RPMI7951 (cell line): Measurements from ENCODE around the gene COPB2. TPM values are rescaled to one million over a fixed set of nuclear protein-coding genes. Genes with fewer than 3 reads are reported as not detected.
A peak's percentile ranks its signal among the peaks of the same experiment; 100 is the strongest.

Source experiments
- DNase-seq: peaks from one replicate; pipeline ENCODE4 v3.0.0-alpha.2; 2012; ENCODE audit warnings: low read depth
- total RNA-seq: library from RNA; depleted of rRNA; stranded (reverse); fragments of >200 nt; shearing (Covaris generic); gene quantifications from 2 replicates; pipeline ENCODE4 v1.2.3, GENCODE V29; 2014

The COPB2 gene
- total RNA-seq, 1 experiment from 2014 or later = 192 TPM

DNA sequence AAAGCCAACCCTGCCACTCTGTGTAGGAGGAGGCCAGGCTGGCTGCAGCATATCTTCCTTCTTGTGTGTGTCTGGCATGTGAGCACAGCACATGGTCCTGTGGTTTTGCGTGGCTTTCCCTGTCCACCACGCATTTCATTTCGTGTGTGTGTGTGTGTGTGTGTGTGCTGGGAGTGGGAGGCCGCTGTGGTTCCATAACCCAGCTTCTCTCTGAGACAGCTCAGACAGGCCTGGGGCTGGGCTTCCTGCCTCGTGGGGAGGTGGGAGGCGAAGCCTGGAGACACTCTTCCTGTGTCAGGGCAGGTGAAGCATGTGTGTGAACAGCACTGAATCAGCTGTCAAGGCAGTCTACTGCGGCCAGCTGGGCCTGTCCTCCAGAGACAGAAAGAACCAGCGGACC lies 61.6 kb downstream of the COPB2 start:
- peak; percentile 32 for DNase-seq

DNA sequence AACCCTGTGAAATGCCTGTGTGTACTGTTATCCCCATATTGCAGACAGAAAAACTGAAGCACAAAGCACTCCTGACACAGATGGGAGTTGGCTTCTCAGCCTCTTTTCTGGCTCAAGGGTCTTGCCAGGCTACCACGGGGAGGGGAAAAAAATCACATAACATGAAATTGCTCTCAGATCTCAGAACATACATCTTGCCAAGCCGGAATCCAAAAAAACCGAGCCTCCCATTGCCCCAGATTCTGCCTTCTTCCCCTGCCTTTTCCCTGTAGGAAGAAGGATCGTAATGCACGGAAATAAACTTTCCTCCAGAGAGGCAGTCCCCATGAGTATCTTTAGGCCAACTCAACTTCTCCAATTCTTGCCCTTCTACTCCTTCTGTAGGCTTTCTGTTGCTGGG lies 62.2 kb downstream of the COPB2 start:
- DNase-seq = no peak

DNA sequence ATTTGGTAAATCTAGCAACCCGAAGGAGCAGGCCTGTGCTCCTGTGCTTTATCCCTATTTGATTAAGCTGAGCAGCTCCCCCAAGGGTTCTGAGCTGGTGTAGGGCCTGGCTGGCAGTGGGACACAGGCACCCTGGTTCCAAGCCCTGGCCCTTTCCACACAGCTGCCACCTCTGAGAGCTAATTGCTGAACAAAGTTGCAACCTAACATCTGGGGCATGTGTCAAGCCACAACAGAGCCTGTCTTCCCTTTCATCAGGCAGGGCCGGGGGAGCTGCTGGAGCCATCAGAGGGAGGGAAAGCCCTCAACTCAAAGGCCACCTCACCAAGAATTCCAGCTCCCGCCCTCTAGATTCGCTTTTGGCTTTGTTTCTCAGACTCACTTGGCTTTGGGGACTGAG lies 62.7 kb downstream of the COPB2 start:
- peak; percentile 58 for DNase-seq

DNA sequence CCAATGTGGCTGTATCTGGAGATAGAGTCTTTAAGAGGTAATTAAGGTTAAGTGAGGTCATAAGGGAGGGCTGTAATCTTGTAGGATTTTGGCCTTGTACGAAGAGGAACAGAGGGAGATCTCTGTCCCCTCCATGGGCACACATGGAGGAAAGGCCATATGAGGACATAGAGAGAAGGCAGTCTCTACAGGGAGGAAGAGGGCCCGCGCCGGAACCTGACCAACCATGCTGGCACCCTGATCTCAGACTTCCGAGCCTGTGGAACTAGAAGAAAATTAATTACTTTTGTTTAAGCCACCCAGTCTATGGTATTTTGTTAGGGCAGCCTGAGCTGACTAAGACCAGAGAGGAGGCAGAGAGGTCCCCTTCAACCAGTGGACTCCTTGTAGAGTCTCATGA lies 63.3 kb downstream of the COPB2 start:
- no peak for DNase-seq

DNA sequence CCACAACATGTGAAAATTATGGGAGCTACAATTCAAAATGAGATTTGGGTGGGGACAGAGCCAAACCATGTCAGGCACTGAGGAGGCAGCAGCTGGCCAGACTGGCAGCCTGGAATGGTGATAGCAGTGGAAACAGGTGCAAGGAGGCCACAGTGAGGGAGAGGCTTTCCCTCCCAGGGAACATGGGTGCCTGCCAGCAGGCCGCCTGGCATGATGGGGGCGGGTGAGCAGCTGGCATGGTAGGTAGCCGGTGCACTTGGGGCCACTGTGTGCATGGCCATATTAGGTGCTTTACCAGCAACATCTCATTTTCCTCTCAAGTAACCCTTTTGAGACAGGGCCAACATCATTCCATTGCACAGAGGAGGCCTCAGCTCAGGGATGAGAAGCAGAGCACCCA lies 63.9 kb downstream of the COPB2 start:
- no peak for DNase-seq

DNA sequence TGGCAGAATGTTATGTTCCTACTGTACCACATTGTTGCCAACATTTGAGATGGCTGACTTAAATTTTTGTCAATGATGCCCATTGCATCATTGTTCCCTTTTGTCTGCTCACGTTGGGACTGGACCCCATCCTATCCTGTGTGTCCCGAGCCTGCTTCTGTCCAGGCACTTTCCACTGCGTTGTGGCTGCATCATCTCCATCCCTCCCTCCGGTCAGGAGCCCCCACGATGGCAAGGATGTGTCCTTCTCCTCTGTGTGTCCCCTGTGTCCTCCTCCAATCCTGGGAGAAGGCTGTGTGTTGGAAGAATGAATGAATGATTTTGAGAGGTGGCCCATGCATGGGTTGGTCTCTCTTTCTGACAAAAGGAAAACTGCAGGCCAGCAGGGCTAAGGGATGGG lies 65.0 kb downstream of the COPB2 start:
- DNase-seq = no peak

DNA sequence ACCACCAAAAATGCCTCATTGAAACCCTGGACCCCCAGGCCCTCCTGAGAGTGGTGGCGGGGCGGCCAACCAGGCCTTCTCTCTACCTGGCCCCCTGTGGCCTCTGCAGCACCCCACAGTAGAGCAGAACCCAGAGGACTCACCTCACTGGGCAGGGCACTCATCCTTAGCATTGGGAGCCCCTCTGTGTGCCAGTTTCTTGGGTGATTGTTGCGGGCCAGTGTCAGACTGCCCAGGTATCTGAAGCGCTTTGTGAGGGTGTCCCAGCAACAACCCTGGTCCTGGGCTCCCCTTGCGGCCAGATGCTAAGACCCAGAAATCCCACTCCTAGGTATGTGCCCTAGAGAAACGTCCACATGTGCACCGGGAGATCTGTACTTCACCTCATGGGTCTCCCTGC lies 66.3 kb downstream of the COPB2 start:
- no peak for DNase-seq

DNA sequence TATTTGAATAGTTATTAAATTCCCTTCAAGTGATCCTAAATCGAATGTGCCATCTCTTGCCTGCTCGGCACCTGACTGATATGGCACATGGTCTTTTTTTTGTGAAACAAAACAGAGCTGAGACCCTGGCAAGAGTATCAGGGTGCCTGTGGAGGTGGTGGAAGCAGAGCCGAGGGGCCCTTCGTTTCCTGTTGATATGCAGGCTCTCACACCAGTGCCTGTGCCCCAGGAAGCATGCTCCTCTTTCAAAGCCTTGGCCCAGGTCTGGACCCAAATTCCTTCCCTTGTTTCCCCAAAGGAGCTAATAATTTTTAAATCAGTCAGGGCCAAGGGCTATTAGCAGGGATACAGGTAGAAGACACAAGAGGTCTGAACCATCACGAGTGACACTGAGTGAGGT lies 67.1 kb downstream of the COPB2 start:
- DNase-seq = no peak

DNA sequence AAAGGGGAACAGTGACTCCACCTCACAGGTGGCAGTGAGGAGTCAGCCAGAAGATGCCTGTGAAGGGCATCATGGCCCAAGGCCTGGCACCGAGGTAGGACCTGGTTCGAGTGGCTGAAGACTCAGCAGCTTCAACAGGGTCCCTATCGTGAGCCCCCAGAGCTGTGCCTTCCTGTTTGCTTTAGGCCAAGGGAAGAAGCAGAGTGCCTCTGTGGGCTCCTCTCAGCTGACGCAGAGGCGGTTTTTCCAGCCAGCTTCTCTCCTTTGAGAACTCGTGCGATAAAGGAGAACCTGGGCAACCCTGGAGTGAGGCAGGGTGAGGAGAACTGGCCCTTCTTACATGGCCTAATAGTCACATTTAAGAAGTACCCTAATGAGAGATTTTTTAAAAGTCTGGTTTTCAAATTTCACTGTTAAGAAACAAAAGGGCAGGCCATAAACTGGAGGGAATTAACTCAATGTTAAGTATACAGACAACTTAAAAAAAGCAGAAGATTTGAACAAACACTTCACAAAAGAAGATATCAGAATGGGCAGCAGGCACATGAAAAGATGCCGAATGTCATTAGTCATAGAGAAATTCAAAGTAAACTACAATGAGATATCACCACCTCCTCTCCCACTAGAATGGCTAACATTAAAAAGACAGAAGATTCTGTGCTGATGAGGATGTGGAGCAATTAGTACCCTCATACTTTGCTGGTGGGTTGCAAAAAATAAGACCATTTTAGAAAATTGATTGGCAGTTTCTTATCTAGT lies 68.7 kb downstream of the COPB2 start:
- no peak for DNase-seq

DNA sequence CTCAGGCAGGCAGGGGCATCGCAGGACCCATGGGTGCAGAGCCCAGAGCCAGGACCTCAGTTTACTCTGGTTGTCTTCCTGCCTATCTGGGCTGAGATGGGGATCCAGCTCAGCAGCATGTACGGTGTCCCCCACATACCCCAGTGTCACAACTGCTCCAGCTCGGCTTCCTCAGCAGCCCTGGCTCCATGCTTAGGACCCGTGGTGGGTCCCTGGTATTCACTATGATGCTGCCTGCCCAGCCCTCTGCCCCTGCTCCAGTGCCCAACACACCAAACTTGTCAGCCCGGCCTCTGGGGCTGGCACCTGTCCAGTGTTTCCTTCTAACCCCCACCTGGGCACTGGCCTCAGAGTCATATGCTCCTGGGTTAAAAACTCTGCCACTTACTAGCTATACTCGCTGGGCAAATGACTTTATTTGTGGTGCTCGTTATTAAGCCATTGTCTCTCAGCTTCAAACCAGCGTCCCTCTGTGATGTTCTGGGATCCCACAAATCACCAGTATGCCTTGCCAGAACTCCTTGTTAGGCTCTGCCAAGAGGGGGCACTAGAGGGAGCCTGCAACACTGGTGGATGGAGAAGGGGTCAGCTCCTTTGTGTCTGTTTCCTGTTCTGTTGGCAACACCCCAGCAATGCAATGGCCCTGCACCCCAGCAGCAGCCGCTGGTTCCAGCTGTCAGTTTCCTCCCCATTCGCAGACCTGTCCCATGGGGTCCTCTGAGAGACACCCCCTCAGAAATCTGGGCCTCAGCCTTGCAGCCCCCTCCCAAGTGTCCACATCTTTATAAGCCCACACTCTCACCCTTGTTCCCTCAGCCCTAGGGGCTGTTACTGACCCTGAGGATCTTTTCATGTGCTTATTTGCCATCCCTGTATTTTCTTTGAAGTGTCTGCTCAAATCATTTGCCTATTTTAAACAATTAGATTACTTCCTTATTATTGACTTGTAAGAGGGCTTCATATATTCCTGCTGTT lies 69.7 kb downstream of the COPB2 start:
- DNase-seq = peak; percentile 35

DNA sequence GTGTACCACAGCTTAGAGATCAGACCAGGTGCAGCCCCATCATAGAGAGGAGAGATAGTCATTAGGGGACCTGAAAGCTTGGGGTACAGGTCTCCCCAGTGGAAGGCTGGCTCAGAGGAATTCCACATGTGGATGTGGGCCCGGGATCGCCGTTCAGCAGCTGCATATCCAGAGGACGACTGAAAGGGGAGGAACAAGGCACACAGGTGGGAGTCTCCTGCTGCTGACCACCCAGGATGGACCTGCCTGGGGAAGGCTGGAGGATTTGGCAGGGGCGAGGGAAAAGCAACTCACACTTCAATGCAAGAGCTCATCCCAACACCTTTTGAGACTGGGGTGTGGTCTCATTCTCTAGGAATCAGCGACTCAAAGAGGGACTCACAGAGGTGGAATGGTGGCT lies 70.6 kb downstream of the COPB2 start:
- DNase-seq = no peak

DNA sequence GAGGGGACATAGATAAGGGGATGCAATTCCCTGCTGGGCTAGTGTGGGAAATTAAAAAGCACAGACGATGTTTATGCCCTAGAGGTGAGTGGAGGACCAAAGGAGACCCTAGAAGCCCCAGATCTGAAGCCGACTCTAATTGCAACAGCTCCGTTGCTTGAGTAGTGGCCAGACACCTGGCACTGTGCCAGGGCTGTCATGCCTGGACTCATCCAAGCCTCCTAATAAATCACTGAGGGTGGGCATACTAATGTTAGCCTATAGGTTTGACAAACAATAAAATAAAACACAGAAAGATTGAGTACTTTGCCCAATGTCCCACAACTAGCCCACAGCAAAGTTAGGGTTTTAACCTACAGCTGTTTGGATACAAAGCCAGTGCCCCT lies 71.0 kb downstream of the COPB2 start:
- no peak for DNase-seq

DNA sequence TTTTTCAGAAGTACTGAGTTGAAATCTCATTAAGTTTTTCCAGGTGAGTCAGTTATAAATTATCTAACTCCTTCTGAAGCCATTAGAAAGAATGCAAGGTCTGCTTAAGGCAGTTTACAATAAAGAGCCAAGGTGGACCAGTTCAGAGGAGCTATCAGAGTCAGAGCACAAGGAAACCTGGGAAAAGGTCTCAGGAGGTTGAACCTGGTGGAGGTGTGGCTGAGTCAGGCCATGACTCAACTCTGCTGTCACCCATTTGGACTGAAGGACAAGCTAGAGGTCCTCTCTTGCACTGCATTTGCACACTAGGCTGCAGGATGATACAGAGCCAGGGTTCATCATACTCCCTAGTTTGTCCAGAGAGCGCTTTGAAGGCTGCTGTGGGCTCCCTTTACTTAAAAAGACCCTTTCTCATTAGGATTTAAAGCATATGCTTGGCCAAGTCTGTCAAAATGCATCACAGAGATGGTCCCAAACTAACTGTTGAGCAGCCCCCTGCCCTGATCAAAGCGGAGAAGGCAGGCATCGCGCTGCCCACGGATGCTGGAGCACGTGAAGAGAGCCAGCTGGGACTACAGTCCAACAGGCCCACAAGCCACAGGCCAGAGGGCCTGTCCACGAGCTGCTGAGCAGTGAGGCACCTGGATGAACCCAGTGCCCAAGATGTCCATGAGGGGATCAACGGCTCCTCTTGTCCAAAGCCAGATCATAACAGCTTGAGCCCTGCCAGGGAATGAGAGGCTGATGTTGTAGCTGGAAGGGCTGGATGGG lies 71.6 kb downstream of the COPB2 start:
- DNase-seq = no peak

DNA sequence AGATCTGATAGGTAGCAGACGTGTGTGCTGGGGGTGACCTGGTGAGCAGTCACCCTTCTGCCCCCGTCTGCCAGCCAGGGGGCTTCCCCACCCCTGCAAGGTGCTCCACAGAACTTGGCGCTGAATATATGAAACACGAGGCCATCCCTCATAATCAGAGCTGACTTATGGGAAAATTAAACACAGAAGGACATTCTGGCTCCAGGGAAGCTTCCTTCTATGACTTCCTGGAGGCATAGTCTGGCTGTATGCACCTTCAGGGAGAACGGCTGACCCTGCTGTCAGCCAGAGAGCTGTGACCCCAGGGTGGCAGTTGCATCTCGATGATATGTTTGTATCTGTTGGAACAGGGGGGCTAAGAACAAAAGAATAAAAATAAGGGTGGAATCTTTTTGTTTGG lies 72.2 kb downstream of the COPB2 start:
- no peak for DNase-seq

DNA sequence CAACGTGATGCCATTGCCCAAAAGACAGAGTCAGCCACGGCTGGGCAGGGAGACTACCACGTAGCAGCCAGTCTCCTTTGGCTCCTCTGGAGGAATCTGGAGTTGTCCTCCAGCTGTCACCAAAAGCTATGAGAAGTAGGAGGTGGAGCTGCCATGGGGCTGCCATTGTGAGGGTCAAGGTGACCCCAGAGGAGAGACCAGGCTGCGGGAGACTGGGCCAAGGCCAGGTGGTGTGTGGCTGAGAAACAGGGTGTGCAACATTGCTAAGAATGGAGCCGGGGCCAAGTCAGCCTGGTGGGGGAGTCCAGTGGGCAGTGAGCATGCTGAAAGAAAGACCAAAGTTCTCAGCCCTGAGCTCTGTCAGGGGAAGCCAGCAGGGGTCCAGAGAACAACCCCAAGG lies 75.5 kb downstream of the COPB2 start:
- no peak for DNase-seq

DNA sequence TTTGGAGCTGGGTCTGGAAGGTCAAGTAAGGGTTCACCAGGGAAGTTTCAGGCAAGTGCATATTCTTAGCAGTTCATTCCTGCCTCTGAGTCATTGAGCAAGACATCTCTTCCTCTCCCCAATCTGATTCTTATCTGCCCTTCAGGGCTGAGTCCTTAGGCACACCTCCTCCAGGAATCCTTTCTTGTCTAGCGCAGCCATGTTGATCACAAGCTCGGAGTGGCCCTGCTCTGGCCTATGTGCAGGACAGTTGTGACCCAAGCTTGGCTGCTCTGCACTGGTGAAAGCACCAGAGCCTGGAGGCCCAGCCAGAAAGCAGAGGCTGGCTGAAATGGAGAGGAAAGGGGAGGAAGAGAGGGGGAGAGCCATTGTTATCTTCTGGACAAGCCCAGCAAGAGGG lies 76.5 kb downstream of the COPB2 start:
- DNase-seq = peak; percentile 88

DNA sequence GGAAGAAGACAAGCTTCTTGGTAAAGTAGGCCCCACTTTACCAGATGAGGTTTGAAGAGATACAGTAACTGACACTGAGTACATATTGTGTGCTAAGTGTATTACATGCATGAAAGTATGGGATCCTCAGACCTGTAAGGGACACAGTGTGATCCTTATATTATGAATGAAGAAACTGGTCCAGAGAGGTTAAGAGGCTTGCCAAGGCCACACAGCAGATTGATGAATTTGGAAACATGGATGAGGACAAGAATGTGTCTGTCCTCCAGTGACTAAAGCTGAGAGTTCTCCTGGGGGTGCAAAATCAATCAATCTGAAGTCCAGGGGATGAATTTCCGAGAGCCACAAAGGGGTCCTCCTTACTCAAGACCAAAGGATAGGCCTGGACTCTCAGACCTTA lies 77.0 kb downstream of the COPB2 start:
- no peak for DNase-seq

DNA sequence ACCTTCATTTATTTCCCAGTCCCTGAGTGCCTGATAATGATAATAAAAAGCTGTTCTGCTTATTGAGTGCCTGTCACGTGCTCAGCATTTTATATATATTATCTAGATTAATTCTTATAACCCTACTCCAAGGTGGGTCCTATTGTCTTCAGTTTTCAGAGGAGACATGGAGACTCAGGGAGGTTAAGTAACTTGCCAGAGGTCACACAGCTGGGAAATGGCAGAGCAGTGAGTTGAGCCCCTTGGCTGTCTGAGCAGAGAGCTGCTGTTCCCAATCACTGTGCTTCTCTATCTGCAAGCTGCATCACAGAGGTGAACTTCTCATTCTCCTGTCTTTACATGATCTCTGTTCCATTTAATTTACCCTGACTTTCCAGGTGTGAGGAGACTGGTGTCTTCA lies 77.9 kb downstream of the COPB2 start:
- DNase-seq = no peak

DNA sequence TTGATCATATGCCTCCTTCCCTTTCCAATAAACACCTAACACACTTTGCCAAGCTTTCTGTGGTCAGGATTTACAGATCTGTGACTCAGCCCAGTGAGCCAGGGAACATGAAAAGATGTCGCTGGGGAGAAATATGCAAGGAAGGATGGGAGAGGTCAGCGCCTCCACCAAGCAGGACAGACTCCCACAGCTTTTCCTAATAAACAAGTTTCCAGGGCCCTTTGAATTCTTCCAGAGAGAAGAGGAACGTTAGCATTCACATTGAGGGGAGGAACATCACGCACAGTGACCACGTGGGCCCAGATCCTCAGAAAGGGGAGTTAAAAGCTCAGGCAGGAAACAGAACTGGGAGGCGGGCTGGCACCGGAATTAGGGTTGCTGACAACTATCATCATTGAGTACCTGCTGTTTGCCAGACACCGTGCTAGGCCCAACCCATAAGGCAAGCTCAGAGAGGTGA lies 78.9 kb downstream of the COPB2 start:
- DNase-seq = peak; percentile 99

DNA sequence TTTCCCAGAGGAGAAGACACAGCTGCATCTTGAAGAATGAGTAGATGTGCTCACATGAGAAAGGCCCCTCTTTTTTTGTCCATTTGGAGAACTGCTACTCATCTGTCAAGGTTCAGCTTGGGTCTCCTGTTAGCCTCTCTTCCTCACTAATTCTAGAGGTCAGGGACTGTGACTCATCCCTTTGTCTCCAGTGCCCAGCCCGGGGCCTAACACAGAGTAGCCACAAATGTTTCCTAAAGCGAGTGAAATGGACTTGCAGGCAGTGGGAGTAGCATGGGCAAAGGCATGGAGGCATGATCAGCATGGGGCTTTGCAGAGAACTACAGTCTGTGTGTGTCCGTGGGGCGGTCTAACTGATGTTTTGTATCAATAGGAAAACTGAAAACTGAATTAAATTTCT lies 79.6 kb downstream of the COPB2 start:
- peak; percentile 97 for DNase-seq

DNA sequence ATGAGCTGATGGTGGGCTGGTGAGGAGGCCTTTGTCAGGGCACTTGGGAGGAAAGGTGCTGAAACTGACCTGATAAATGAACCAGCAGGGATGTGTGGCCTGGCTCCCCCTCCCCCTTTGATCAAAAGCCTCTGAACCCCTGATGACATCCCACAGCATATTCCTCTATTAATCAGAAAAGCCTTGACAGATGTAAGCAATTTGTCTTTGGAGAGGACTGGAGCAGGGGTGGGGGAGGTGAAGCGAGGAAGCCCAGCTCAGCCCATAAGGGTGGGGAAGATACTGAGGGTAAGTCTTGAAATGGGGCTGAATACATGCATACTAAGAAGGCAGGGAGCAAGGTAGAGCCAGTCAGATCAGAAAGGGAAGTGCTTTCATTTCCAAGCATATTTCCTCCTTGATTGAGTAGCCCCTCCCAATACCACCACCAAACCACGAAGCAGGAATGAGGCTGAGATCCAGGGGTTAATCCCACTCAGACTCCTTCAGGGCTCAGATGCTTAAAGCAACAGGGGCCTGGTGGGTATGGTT lies 80.3 kb downstream of the COPB2 start:
- peak; percentile 90 for DNase-seq

DNA sequence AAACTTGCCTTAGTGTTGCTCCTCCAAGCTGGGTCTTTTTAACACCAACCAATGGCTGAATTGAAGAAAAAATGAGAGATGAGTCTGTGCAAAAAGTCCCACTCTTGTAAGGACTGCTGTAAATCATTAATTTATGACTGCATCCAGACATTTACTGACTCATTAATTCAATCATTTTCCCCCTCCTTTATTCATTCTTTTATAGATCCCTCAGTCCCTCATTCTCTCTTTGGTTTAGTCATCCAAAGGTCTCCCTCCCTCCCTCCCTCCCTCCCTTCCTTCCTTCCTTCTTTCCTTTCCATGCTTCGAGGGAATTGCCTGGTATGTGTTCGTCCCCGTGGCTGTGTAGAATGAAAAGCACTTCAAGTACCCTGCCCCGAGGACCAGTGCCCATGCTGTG lies 80.9 kb downstream of the COPB2 start:
- DNase-seq = peak; percentile 54
